PC-3 (cell line): ENCODE data around the gene IPO4.

Experiments used
- EZH2 ChIP-seq: fragments of 300-600 bp; sonication (generic); IDR thresholded peaks from one replicate; pipeline ENCODE4 v1.6.1; 2017; ENCODE audit warnings: antibody characterized with exemption, mild to moderate bottlenecking, low read length; ENCODE audit not compliant: unreplicated experiment
- TF ChIP-seq, protein P1 (sequence below): fragments of 300-600 bp; sonication (generic); conservative IDR thresholded peaks from 2 replicates; pipeline ENCODE4 v1.5.1; 2017; ENCODE audit warnings: antibody characterized with exemption, low read depth, mild to moderate bottlenecking, low read length

DNA sequence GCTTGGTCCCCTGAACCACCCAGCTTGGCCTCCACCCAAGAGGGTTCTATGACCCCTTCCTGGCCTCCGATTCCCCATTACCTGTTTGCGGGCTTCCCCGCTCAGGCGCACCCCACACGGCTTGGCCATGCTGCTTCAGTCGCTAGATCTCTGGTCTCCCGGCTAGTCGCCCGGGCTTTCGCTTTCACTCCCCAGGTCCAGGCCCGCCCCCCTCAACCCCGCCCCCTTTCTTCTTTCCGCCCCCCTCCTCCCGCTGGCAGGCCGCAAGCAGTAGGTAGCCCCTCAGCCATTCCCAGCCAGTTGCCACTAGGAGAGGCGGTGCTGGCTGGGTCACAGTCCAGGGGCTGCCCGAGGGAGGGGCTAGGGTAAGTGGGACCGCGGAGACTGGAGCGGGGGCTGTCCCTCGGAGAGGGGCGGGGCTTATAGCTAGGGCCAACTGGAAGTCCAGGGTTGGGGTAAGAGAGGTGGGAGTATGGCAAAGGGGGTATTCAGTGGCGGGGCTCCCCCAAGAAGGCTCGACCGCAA lies 42.1 kb downstream of the IPO4 start, which contains the start of gene PSME2:
- TF ChIP-seq, protein P1, sequence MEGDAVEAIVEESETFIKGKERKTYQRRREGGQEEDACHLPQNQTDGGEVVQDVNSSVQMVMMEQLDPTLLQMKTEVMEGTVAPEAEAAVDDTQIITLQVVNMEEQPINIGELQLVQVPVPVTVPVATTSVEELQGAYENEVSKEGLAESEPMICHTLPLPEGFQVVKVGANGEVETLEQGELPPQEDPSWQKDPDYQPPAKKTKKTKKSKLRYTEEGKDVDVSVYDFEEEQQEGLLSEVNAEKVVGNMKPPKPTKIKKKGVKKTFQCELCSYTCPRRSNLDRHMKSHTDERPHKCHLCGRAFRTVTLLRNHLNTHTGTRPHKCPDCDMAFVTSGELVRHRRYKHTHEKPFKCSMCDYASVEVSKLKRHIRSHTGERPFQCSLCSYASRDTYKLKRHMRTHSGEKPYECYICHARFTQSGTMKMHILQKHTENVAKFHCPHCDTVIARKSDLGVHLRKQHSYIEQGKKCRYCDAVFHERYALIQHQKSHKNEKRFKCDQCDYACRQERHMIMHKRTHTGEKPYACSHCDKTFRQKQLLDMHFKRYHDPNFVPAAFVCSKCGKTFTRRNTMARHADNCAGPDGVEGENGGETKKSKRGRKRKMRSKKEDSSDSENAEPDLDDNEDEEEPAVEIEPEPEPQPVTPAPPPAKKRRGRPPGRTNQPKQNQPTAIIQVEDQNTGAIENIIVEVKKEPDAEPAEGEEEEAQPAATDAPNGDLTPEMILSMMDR = no peak
- TF ChIP-seq EZH2 = no peak
